Amygdala (tissue), 56 donors: ENCODE results near the gene CLCN6.

ENCODE experiments used
- DNase-seq, 56 donors: peaks; one replicate each; lab custom pipeline; 2025; lab: John Stamatoyannopoulos, UW

CLCN6 gene

GRCh38 chr1:11779715-11780379 lies 26.1 kb upstream of the CLCN6 start:
- DNase-seq, result no peak

GRCh38 chr1:11780380-11781147 lies 25.4 kb upstream of the CLCN6 start:
- DNase-seq, result no peak

GRCh38 chr1:11781297-11781696 lies 24.7 kb upstream of the CLCN6 start:
- no peak for DNase-seq

- no peak for DNase-seq
Measured at GRCh38 chr1:11782127-11782708, 23.8 kb upstream of the CLCN6 start.

GRCh38 chr1:11783556-11783955 lies 22.4 kb upstream of the CLCN6 start:
- no peak for DNase-seq

- no peak for DNase-seq
Measured at GRCh38 chr1:11784256-11784992, 21.6 kb upstream of the CLCN6 start.

- peak in 29 of 56 donors; percentile 11 to 70 (median 33) for DNase-seq
Measured at GRCh38 chr1:11784993-11785769, 20.8 kb upstream of the CLCN6 start.

GRCh38 chr1:11786168-11786567 lies 19.8 kb upstream of the CLCN6 start:
- no peak for DNase-seq

- DNase-seq, result peak in 1 of 56 donors; percentile 12
Measured at GRCh38 chr1:11787251-11787803, 18.7 kb upstream of the CLCN6 start.

- DNase-seq, result no peak
Measured at GRCh38 chr1:11787804-11788436, 18.1 kb upstream of the CLCN6 start.

- no peak for DNase-seq
Measured at GRCh38 chr1:11788549-11789053, 17.4 kb upstream of the CLCN6 start.

- no peak for DNase-seq
Measured at GRCh38 chr1:11789126-11790067, 16.6 kb upstream of the CLCN6 start.

GRCh38 chr1:11790101-11790879 lies 15.7 kb upstream of the CLCN6 start:
- DNase-seq, result no peak

GRCh38 chr1:11790880-11791715 lies 14.9 kb upstream of the CLCN6 start:
- DNase-seq, result peak in 40 of 56 donors; percentile 10 to 84 (median 46)

GRCh38 chr1:11792106-11792505 lies 13.9 kb upstream of the CLCN6 start:
- no peak for DNase-seq

GRCh38 chr1:11793819-11794218 lies 12.2 kb upstream of the CLCN6 start:
- no peak for DNase-seq
